Measurements from ENCODE around the gene GPR78.

Gene GPR78

GRCh38 chr4:8601556-8601955 lies 21.4 kb downstream of the GPR78 start:
- TF ChIP-seq CTCF (IDR thresholded peaks at IDR 0.05; ENCODE audit: unreplicated experiment in 3 of 3), result no peak
- H3K4me1 Mint-ChIP-seq, result peaks cover 6% of the 10 kb centered on the region
- no peak overlapping the region for H3K27ac Mint-ChIP-seq
- no peak overlapping the region for H3K4me3 Mint-ChIP-seq
- H3K36me3 Mint-ChIP-seq (ENCODE audit: low read depth), result no peaks in the 10 kb centered on the region
- no peaks in the 10 kb centered on the region for H3K9me3 Mint-ChIP-seq
- peaks cover 15% of the 10 kb centered on the region for H3K27me3 Mint-ChIP-seq (ENCODE audit: low read depth)

- peaks cover 15% of the 10 kb centered on the region for H3K27me3 Mint-ChIP-seq (ENCODE audit: low read depth)
- H3K4me3 Mint-ChIP-seq, result no peak overlapping the region
- H3K9me3 Mint-ChIP-seq, result no peaks in the 10 kb centered on the region
- no peaks in the 10 kb centered on the region for H3K36me3 Mint-ChIP-seq (ENCODE audit: low read depth)
- no peak for TF ChIP-seq CTCF (IDR thresholded peaks at IDR 0.05; ENCODE audit: unreplicated experiment in 3 of 3)
- no peak overlapping the region for H3K27ac Mint-ChIP-seq
- H3K4me1 Mint-ChIP-seq, result peaks cover 6% of the 10 kb centered on the region
These were observed 22.7 kb downstream of the GPR78 start for GRCh38 chr4:8602686-8603430.

GRCh38 chr4:8603931-8604330 lies 23.7 kb downstream of the GPR78 start:
- Mint-ChIP-seq H3K4me3 (no peak overlapping the region), H3K4me1 (peaks cover 6% of the 10 kb centered on the region), H3K27me3 (ENCODE audit: low read depth) (peaks cover 18% of the 10 kb centered on the region), H3K27ac (no peak overlapping the region), H3K9me3 (no peaks in the 10 kb centered on the region), H3K36me3 (ENCODE audit: low read depth) (no peaks in the 10 kb centered on the region)
- TF ChIP-seq CTCF (IDR thresholded peaks at IDR 0.05; ENCODE audit: unreplicated experiment in 3 of 3), result no peak

- H3K36me3 Mint-ChIP-seq (ENCODE audit: low read depth), result no peaks in the 10 kb centered on the region
- TF ChIP-seq CTCF (IDR thresholded peaks at IDR 0.05; ENCODE audit: unreplicated experiment in 3 of 3), result no peak
- peaks cover 19% of the 10 kb centered on the region for H3K27me3 Mint-ChIP-seq (ENCODE audit: low read depth)
- no peaks in the 10 kb centered on the region for H3K4me1 Mint-ChIP-seq
- H3K9me3 Mint-ChIP-seq, result no peaks in the 10 kb centered on the region
- no peak overlapping the region for H3K27ac Mint-ChIP-seq
- H3K4me3 Mint-ChIP-seq, result no peak overlapping the region
These were observed 25.1 kb downstream of the GPR78 start for GRCh38 chr4:8605289-8605688.

GRCh38 chr4:8606476-8606875 lies 26.3 kb downstream of the GPR78 start:
- no peak overlapping the region for H3K4me3 Mint-ChIP-seq
- H3K36me3 Mint-ChIP-seq (ENCODE audit: low read depth), result no peaks in the 10 kb centered on the region
- no peak for TF ChIP-seq CTCF (IDR thresholded peaks at IDR 0.05; ENCODE audit: unreplicated experiment in 3 of 3)
- H3K9me3 Mint-ChIP-seq, result no peaks in the 10 kb centered on the region
- H3K4me1 Mint-ChIP-seq, result no peaks in the 10 kb centered on the region
- H3K27me3 Mint-ChIP-seq (ENCODE audit: low read depth), result peaks cover 17% of the 10 kb centered on the region
- no peak overlapping the region for H3K27ac Mint-ChIP-seq

- Mint-ChIP-seq H3K9me3 (no peaks in the 10 kb centered on the region), H3K4me1 (no peaks in the 10 kb centered on the region), H3K4me3 (no peak overlapping the region), H3K27me3 (ENCODE audit: low read depth) (peaks cover 15% of the 10 kb centered on the region), H3K27ac (no peak overlapping the region), H3K36me3 (ENCODE audit: low read depth) (no peaks in the 10 kb centered on the region)
- no peak for TF ChIP-seq CTCF (IDR thresholded peaks at IDR 0.05; ENCODE audit: unreplicated experiment in 3 of 3)
These were observed 26.8 kb downstream of the GPR78 start for GRCh38 chr4:8606966-8607365.
